Measurements from ENCODE around the gene FILIP1L. TPM values are rescaled to one million over a fixed set of nuclear protein-coding genes. Genes with fewer than 3 reads are reported as not detected.
"Not testable (repeated sequence)": the region's sequence is repeated elsewhere in the genome, so short reads cannot be mapped to it uniquely, and the experiment has no call there.

Gene FILIP1L
- total RNA-seq, 1 donor = 0.42 TPM

DNA sequence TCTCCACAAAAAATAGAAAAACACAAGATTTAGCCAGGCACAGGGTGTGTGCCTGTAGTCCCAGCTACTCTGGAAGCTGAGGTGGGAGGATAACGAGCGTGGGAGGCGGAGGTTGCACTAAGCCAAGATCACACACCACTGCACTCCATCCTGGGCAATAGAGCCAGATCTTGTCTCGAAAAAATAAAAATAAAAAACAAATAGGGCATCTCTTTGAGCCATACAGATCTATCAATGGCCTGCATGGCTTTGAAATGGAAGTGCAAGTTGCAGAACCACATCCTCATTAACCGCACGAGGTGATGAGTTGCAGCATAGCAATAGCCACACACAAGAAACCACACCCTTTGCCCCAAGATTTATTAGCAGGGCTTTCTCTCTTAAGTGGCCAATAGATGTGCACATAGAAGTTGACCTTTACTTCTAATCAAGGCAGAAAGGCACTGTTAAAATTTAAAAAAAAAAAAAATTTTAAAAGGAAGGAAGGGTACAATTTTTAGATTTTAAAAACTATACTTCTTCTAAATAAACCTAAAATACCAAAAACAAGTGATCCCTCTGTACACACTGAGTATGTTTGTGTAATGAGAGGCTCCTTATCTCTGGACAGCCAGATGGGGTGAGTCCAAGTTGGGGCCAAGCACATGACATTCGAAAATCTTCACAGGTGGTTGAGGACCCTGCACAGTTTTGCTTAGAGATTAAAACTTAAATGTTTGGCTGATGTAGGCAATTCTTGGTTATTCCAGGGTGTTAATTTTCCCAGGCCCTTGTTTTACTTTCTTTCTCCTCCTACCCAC lies 53.4 kb downstream of the FILIP1L start:
- Histone ChIP-seq H3K4me3 (ENCODE audit: low read length) (no peak overlapping the region), H3K9me3 (ENCODE audit: low read depth, low read length) (no peaks in the 10 kb centered on the region), H3K27me3 (ENCODE audit: insufficient read depth, low read length) (no peaks in the 10 kb centered on the region), H3K4me1 (ENCODE audit: insufficient read depth, low read length) (peaks cover 17% of the 10 kb centered on the region)

DNA sequence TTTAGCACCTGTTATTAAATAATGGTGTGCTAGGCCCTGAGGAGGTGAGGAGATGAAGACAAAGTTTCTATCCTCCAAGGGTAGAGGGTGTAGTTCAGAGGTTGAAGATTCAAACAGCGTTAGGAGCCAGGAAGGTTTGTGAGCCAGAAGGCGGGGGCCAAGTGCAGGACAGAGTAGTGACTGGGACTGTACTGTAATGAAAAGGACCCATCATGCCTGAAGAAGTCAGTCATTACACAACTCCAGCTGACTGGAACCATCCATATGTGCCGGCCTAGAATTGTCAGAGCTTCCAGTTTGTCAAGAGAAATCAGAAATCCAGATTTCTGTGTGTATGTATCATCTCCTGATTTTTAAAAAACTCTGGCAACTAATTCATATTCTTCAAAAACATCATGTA lies 54.8 kb downstream of the FILIP1L start:
- Histone ChIP-seq H3K9me3 (ENCODE audit: low read depth, low read length) (no peaks in the 10 kb centered on the region), H3K4me3 (ENCODE audit: low read length) (no peak overlapping the region), H3K27me3 (ENCODE audit: insufficient read depth, low read length) (no peaks in the 10 kb centered on the region), H3K4me1 (ENCODE audit: insufficient read depth, low read length) (peaks cover 17% of the 10 kb centered on the region)

GRCh38 chr3:100057716-100058575 lies 56.4 kb downstream of the FILIP1L start:
- H3K4me1 ChIP-seq (ENCODE audit: insufficient read depth, low read length) = peaks cover 17% of the 10 kb centered on the region
- no peaks in the 10 kb centered on the region for H3K9me3 ChIP-seq (ENCODE audit: low read depth, low read length)
- H3K4me3 ChIP-seq (ENCODE audit: low read length) = no peak overlapping the region
- H3K27me3 ChIP-seq (ENCODE audit: insufficient read depth, low read length) = no peaks in the 10 kb centered on the region

GRCh38 chr3:100053951-100054620 lies 60.2 kb downstream of the FILIP1L start:
- no peaks in the 10 kb centered on the region for H3K4me1 ChIP-seq (ENCODE audit: insufficient read depth, low read length)
- H3K9me3 ChIP-seq (ENCODE audit: low read depth, low read length) = no peaks in the 10 kb centered on the region
- H3K4me3 ChIP-seq (ENCODE audit: low read length) = no peak overlapping the region
- H3K27me3 ChIP-seq (ENCODE audit: insufficient read depth, low read length) = no peaks in the 10 kb centered on the region

- not testable (repeated sequence) for H3K9me3 ChIP-seq (ENCODE audit: low read depth, low read length); H3K4me3 ChIP-seq (ENCODE audit: low read length); H3K27me3 ChIP-seq (ENCODE audit: insufficient read depth, low read length)
- peaks cover 18% of the 10 kb centered on the region for H3K4me1 ChIP-seq (ENCODE audit: insufficient read depth, low read length)
Observed at GRCh38 chr3:100051513-100051912, 62.8 kb downstream of the FILIP1L start.

- H3K4me3 ChIP-seq (ENCODE audit: low read length) = no peak overlapping the region
- H3K27me3 ChIP-seq (ENCODE audit: insufficient read depth, low read length) = no peaks in the 10 kb centered on the region
- no peaks in the 10 kb centered on the region for H3K9me3 ChIP-seq (ENCODE audit: low read depth, low read length)
- H3K4me1 ChIP-seq (ENCODE audit: insufficient read depth, low read length) = peaks cover 47% of the 10 kb centered on the region
Observed at GRCh38 chr3:100048248-100048647, 66.1 kb downstream of the FILIP1L start.

GRCh38 chr3:100047455-100048141 lies 66.7 kb downstream of the FILIP1L start:
- Histone ChIP-seq H3K4me3 (ENCODE audit: low read length) (no peak overlapping the region), H3K4me1 (ENCODE audit: insufficient read depth, low read length) (peaks cover 53% of the 10 kb centered on the region), H3K27me3 (ENCODE audit: insufficient read depth, low read length) (no peaks in the 10 kb centered on the region), H3K9me3 (ENCODE audit: low read depth, low read length) (no peaks in the 10 kb centered on the region)

- Histone ChIP-seq H3K27me3 (ENCODE audit: insufficient read depth, low read length) (no peaks in the 10 kb centered on the region), H3K4me3 (ENCODE audit: low read length) (no peak overlapping the region), H3K9me3 (ENCODE audit: low read depth, low read length) (no peaks in the 10 kb centered on the region), H3K4me1 (ENCODE audit: insufficient read depth, low read length) (peaks cover 53% of the 10 kb centered on the region)
Observed at GRCh38 chr3:100046986-100047385, 67.3 kb downstream of the FILIP1L start.

GRCh38 chr3:100045696-100046095 lies 68.6 kb downstream of the FILIP1L start:
- Histone ChIP-seq H3K27me3 (ENCODE audit: insufficient read depth, low read length) (no peaks in the 10 kb centered on the region), H3K9me3 (ENCODE audit: low read depth, low read length) (no peaks in the 10 kb centered on the region), H3K4me3 (ENCODE audit: low read length) (no peak overlapping the region), H3K4me1 (ENCODE audit: insufficient read depth, low read length) (peaks cover 53% of the 10 kb centered on the region)

DNA sequence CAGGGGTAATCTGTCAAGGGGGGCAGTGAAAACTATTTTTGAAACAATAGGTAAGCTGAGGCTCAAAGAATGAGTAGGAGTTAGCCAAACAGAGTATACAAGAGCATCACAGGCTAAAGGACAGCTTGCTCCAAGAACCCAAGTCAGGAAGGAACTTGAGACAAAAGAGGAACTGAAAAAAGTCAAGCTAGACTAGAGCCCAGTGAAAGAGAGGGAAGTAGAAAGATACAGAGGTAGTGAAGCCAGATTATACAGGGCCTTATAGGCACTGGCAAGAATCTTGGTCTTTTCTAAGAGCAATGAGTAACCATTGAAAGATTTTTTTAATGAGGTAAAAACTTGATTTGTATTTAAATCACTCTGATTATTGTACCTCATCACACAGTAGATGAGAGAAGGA lies 69.9 kb downstream of the FILIP1L start:
- no peak overlapping the region for H3K4me3 ChIP-seq (ENCODE audit: low read length)
- no peaks in the 10 kb centered on the region for H3K27me3 ChIP-seq (ENCODE audit: insufficient read depth, low read length)
- no peaks in the 10 kb centered on the region for H3K9me3 ChIP-seq (ENCODE audit: low read depth, low read length)
- peaks cover 53% of the 10 kb centered on the region for H3K4me1 ChIP-seq (ENCODE audit: insufficient read depth, low read length)

- no peaks in the 10 kb centered on the region for H3K27me3 ChIP-seq (ENCODE audit: insufficient read depth, low read length)
- no peak overlapping the region for H3K4me3 ChIP-seq (ENCODE audit: low read length)
- peaks cover 49% of the 10 kb centered on the region for H3K4me1 ChIP-seq (ENCODE audit: insufficient read depth, low read length)
- no peaks in the 10 kb centered on the region for H3K9me3 ChIP-seq (ENCODE audit: low read depth, low read length)
Observed at GRCh38 chr3:100043271-100043670, 71.0 kb downstream of the FILIP1L start.

- H3K9me3 ChIP-seq (ENCODE audit: low read depth, low read length) = no peaks in the 10 kb centered on the region
- H3K4me1 ChIP-seq (ENCODE audit: insufficient read depth, low read length) = peaks cover 41% of the 10 kb centered on the region
- no peak overlapping the region for H3K4me3 ChIP-seq (ENCODE audit: low read length)
- H3K27me3 ChIP-seq (ENCODE audit: insufficient read depth, low read length) = no peaks in the 10 kb centered on the region
Observed at GRCh38 chr3:100042166-100042981, 71.9 kb downstream of the FILIP1L start.

DNA sequence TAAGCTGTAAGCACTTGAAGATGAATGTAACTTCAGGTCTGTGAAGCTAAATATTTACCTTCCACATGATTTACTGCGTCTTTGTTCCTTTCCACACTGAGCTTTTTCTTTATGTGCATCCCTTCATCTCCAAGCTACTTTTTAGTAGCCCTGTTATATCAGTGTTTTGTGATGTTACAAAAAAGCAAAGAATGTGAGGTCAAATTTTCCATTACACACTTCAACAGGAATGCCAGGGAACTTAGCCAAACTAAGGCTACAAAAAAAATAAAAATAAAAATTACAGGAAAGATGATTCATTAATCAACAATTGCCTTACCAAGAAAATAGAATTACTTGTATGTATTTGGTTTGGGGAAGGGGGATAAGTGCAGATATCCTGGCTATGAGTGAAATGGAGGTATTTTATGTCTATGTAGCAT lies 73.0 kb downstream of the FILIP1L start:
- Histone ChIP-seq H3K4me1 (ENCODE audit: insufficient read depth, low read length) (peaks cover 33% of the 10 kb centered on the region), H3K27me3 (ENCODE audit: insufficient read depth, low read length) (no peaks in the 10 kb centered on the region), H3K4me3 (ENCODE audit: low read length) (no peak overlapping the region), H3K9me3 (ENCODE audit: low read depth, low read length) (no peaks in the 10 kb centered on the region)
